ENCODE results near the gene EML3. TPM values are rescaled to one million over a fixed set of nuclear protein-coding genes. Genes with fewer than 3 reads are reported as not detected.
A peak's percentile ranks its signal among the peaks of the same experiment; 100 is the strongest.
"Not testable (repeated sequence)": the region's sequence is repeated elsewhere in the genome, so short reads cannot be mapped to it uniquely, and the experiment has no call there.

The EML3 gene
- total RNA-seq, 1 donor from 2014 or later, result 11.2 TPM

DNA sequence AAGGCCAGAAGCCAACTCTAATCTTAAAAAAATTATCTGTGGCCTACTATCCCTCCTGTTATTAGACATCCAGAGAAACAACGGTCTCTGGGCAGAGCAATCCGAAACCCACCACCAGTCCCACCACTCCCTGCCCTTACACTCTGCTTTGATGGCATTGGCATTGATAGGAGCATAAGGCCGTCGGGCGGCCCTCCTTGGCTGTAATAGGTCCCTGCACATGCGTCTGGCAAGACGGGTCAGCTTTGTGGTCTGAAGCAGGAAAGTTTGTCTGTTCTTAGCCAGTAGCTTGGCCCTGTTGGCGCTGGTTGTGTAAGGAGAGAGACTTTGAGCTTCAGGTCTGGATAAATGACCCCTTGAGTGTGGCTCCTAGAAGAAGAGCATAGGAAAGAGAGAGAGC is 17.5 kb downstream of the EML3 start:
- DNase-seq, result no peak

DNA sequence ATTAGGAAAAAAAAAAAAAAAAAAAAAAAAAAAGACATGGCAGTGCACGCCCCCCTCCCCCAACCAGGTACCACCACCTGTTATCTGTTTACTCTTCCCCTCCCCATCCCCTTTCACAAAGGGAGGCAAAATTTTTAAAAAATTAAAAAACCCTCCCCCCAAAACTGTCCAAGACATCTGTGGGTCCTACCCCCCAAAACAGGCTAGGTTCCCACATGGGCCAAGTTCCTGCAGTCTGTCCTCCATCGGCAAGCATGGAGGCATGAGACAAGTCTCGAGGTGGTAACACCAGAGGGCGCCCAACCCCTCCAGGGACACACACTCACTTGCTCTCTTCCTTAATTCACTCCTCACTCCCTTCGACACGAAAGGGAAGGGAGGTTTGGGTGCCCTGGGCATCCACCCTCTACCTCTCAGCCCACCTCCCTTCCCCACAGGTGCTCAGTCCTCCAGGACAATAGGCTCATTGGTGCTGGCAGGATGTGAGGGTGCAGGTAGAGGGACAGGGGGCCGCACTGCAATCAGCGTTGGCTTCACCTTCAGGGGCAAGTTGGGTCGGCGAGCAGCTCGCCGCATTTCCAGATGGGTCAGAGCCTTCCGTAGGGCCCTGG is 19.0 kb downstream of the EML3 start:
- peak; percentile 73 for DNase-seq

DNA sequence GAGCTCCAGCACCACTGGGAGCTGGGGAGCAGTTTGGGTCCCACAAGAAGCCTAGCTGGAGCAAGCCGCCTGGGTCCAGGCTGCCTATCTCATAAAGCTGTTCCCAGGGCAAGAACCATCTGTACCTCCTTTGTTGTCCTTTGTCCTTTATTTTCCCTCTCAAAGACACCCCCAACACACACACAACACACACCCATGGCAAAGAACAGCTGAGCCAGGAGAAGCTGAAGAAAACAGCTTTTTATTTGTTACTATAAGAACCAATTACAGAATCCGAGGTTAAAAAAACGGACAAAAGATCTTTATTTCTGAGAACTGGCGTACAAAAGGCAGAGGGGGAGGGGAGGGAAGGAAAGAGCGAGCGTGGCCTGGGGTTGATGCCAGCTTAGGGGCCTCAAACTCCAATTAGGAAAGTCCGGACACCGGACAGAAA is 19.6 kb downstream of the EML3 start:
- no peak for DNase-seq

DNA sequence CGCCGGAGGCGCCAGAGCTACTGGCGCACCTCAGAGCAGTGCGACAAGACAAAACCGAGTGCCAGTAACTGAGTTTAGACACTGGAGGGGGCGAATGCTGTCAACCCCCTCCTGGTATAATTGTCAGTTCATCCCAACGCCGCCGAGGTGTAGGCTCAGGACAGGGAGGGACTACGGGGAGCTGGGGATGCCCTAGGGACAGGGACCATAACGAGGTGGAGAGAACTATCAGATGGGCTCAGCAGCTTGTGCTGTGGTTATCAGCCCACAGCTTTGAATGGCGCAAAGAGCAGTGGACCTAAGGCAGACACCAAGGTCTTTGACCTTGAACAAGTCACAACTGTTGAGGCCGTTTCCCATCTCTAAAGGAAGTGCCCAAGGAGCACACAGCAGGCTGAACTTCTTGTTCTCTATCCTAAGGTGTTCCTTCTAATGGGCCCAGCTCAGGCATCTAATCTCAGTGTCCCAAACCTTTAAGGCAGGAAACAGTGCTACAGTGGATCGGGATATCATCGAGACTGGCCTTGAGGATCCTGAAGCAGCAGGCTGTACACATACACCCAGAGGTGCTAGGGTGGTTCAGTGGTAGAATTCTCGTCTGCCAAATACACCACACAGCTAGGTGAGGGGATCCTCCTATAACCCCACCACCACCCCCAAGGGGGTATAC is 20.3 kb downstream of the EML3 start:
- DNase-seq, result no peak

DNA sequence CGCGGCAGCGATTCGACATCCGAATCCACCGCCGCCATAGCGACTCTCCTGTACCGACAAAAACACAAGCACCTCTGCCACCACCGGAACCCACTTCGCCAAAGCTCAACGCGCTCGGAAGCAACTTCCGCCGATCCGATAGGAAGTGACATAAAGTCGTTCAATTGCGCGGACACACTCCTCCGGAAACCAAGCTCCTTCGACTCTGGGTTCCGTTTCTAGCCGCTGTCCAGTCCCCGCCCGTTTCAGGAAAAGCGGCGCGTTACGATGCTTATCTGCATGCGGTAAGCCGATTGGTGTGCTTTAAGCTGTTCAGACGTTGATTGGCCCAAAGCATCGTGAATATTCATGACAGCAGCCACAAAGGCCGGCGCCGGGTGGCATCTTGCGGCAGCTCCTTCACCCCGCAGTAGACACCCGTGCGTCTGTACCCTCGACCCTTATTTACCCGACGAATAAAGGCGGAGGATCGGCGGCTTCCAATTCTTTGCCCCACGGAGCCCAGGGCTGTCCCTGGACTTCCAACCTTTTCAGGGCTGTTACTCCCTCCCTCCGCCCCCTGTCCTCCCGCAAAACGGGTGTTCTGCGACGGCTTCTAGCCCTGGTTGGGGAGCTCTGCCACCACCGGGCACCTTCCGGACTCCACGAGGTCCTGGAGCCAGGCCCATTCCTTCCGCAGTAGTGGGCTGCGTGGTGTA is 21.0 kb downstream of the EML3 start, which contains the start of gene TUT1:
TUT1 (minus strand) TSS at position 76 of the 698 bp plus-strand sequence; CDS start at position 38, 38 bp downstream.
- DNase-seq, result peak; percentile 99

GRCh38 chr11:62588966-62589637 is 23.5 kb downstream of the EML3 start:
- no peak for DNase-seq

- not testable (repeated sequence) for DNase-seq
Measured at GRCh38 chr11:62585356-62585755, 27.2 kb downstream of the EML3 start.

- not testable (repeated sequence) for DNase-seq
Measured at GRCh38 chr11:62581735-62582134, 30.8 kb downstream of the EML3 start.

- DNase-seq, result no peak
Measured at GRCh38 chr11:62580959-62581715, 31.4 kb downstream of the EML3 start.

GRCh38 chr11:62579252-62579651 is 33.3 kb downstream of the EML3 start:
- DNase-seq, result no peak

DNA sequence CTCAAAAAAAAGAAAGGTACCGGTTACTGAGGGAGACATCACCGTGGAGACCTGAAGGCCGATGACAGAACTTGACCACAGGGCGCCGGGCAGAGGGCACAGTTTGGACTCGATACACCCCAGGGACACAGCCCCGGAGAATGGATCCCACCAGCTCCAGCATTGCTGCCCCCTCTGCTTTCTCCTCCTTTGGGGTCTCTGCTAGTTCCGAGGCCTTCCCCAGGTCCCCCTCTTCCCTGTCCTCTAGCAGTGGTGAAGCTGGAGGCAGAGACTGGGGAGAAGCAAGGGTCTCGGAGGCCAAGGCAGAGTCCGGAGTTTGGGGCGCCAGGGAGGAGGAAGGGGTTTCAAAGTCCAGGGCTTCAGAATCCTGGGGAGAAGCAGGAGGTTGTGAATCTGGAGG is 34.0 kb downstream of the EML3 start:
- no peak for DNase-seq

DNA sequence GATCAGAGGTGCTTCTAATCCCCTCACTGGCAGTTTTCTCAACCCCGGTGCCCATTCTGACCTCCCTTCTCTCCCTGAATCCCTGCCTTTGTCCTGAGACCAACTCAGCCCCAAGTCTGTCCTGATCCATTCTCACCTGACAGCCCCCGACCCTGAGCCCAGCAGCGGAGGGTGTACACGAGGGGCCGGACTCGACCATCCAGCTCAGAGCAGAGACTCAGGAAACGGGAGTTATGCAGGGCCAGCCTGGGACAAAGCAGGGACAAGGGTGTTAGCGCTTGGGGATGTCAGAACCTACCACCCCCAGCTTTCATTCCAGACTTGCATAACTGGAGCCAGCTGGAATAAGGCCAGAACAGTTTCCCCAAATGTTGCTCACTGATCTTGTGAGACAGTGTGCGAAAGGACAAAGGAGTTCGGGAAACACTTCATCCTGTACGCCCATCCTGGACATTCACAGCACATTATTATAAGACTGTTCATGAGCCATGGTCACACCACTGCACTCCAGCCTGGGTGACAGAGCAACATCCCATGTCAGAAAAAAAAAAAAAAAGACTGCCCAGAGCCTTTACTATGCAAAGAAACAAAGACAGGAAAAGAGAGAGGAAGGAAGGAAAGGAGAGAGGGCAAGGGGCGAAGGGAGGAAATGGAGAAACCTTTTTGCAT is 35.4 kb downstream of the EML3 start:
- no peak for DNase-seq

- DNase-seq, result no peak
Measured at GRCh38 chr11:62575837-62576236, 36.7 kb downstream of the EML3 start.

- DNase-seq, result no peak
Measured at GRCh38 chr11:62575156-62575555, 37.4 kb downstream of the EML3 start.

GRCh38 chr11:62574363-62575071 is 38.1 kb downstream of the EML3 start:
- peak; percentile 72 for DNase-seq

DNA sequence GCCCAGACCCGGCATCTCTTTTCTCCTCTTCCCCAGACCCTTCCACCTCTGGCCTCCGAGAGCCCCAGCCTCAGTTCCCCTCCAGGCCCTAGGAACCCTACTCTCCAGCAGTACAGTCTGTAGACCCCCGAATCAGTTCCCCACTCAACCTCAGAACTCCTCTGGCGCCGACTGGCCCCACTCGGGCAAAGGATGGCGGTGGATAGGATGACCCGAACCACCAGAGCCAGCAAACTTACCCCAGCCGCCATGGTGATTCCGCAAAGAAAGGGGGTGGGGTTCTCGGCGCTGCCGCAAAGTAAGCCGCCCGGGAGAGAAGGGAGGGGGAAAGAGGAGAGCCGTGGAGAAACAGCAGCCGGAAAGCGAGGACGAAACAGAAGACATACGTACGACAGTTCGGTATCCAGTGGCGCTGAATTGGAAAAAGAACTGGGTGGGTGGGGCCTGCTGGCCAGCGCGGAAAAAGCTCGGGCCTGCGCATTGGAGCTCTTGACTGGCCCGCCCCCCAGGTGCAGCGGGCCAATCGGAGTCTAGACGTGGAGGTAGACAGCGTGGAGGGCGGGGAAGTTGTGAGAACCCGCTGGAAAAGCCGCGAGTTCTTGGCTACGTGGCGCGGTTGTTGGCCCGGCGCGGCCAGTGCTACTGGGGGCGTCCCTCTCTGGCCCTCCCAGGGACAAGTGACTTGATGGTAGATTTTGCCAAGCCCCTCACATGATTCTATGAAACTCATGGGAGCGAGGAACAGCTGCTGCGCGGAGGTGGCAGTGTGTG is 38.8 kb downstream of the EML3 start, which contains the start of gene EEF1G:
EEF1G (minus strand) TSS at position 300 of the 771 bp plus-strand sequence; CDS start at position 251, 49 bp downstream.
- DNase-seq, result peak; percentile 100

DNA sequence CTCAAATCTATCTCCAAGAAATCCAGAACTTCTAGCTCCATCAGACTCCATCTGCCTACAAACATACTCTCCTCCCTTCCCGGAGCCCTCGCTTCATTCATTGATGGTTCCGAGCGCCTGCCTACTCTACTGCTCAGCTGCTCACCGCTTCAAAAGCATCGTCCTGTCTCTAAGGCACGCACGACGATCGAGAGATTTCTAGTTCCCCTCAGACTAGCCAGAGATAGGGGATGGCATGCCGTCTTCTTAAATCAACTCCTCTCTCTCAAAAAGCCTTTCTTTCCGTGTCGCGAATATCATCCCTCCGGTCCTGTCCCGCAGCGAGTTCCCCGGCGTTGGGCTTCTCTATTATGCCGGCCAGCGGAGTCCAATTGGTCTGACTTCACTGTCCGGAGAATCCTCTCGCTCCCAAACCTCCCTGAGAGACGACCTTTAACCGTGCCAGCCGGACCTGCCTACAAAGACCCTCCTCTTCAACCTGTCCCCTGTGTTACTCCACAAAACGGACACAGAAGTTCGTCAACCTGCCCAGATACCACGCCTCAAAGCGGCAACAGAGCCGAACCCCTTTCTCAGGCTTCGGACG is 39.5 kb downstream of the EML3 start:
- peak; percentile 53 for DNase-seq

GRCh38 chr11:62572431-62572830 is 40.1 kb downstream of the EML3 start:
- no peak for DNase-seq

DNA sequence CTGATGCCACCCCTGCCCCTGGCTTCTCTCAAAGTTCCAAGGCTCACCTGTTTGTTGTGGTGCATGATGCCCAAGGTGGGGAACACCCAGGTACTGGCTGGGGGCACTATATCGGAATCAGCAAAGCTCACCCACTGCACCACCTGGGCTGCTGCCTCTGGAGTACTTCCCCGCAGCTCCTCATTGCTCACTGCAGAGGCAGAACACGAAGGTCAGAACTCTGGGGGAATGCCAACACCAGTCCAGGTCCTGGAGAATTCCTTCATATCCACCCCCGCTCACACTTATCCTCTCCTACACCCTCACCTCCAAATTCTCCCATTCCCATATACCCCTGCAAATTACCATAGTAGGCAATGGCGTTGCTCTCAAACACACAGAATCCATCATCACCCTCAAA is 41.1 kb downstream of the EML3 start:
- not testable (repeated sequence) for DNase-seq

Data from tongue (tissue), 2 donors.